Esophagus (tissue), 2 donors: Measurements from ENCODE around the gene LDLRAD4. TPM values are rescaled to one million over a fixed set of nuclear protein-coding genes. Genes with fewer than 3 reads are reported as not detected.

Source experiments
- H3K27ac ChIP-seq, 2 donors: one replicate each; pipeline ENCODE4 v1.5.1; 2013; ENCODE audit warnings: low read depth in 2 of 2, mild to moderate bottlenecking in 2 of 2, inconsistent platforms in 1 of 2, low read length in 1 of 2, moderate library complexity in 1 of 2
- H3K27me3 ChIP-seq, 2 donors: one replicate each; pipeline ENCODE4 v1.6.1; 2013; ENCODE audit warnings: low read length in 2 of 2, control low read depth in 1 of 2, mild to moderate bottlenecking in 1 of 2; ENCODE audit not compliant: insufficient read depth in 2 of 2, control insufficient read depth in 1 of 2
- H3K36me3 ChIP-seq, 2 donors: one replicate each; pipeline ENCODE4 v1.6.1; 2013; ENCODE audit warnings: low read length in 1 of 2; ENCODE audit not compliant: control insufficient read depth in 2 of 2, insufficient read depth in 2 of 2
- H3K4me1 ChIP-seq, 2 donors: one replicate each; pipeline ENCODE4 v1.6.1; 2013; ENCODE audit warnings: low read length in 1 of 2; ENCODE audit not compliant: control insufficient read depth in 2 of 2, insufficient read depth in 2 of 2
- H3K4me3 ChIP-seq, 2 donors: one replicate each; pipeline ENCODE4 v1.5.1; 2013; ENCODE audit warnings: low read length in 2 of 2, mild to moderate bottlenecking in 2 of 2, low read depth in 1 of 2, moderate library complexity in 1 of 2
- H3K9me3 ChIP-seq, 2 donors: one replicate each; pipeline ENCODE4 v1.6.1; 2013; ENCODE audit warnings: mild to moderate bottlenecking in 2 of 2, low read depth in 1 of 2, low read length in 1 of 2, moderate library complexity in 1 of 2; ENCODE audit not compliant: control insufficient read depth in 2 of 2, insufficient read depth in 1 of 2
- WGBS, 2 donors: extraction: QIAGEN DNeasy Blood & Tissue Kit; methylation state at CpG; one replicate each; pipeline ENCODE4 v1.1.7; 2013; 5-methylcytosine and 5-hydroxymethylcytosine counted together
- polyA plus RNA-seq, 2 donors: library from polyadenylated mRNA; stranded (reverse); fragments of 200-250 nt; gene quantifications; one replicate each; pipeline ENCODE4 v1.2.3, GENCODE V29; 2013
- donor health status: healthy with polysubstance abuse.
- donor health status: Bipolar disorder and iron deficiency.

The LDLRAD4 gene
- polyA plus RNA-seq, 2 donors = 0.79 to 0.99 TPM

DNA sequence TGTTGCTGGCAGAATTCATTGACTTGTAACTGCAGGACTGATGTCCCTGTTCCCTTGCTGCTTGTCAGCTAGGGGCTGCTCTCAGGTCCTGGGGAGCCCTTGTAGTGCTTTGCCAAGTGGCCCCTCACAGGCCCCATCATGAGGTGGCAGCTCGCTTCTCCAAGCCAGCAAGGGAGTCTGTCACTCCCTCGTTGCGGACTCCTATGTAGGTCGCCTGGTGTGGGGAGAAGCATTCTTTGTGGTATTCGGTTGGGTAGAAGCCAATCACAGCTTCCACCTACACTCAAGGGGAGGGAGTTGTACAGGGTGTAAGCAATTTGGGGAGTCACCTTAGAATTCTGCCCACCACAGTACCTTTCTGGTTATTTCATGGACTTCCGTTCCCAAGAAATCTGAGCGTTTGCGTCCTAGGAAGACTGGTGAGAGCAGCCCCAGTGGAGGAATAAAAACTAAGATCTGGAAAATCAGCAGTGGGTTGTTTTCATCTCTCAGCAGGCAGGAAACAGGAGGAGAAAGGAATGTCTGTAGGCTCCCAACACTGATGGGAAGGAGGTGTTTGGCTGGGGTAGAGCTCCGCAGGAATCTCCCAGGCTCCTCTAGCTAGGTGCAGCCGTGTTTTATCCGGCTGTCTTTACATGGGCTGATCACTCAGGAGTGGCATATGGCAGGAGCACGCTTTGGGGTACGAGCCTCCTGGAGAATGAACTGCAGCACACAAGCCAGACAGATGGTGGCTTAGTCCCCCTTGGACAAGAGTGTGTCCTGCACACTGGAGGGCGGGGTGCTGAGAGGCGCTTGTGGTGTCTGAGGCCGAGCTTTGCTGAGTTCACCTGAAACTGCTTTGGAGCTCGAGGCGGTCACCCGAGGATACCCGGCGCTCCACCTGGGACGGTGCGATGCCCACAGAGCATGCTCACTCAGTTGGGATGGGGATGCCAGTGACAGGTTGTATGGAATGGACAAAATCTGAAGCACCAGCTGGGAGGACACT lies 58.3 kb downstream of the LDLRAD4 start:
- Histone ChIP-seq H3K4me3 (no peak overlapping the region), H3K27me3 (no peaks in the 10 kb centered on the region), H3K4me1 (peaks cover 2 to 3% of the 10 kb centered on the region in 2 donors), H3K36me3 (no peaks in the 10 kb centered on the region), H3K27ac (no peak overlapping the region), H3K9me3 (no peaks in the 10 kb centered on the region)
- WGBS, 2 donors = 82 to 86% methylated on average over 23 of the region's 23 CpGs

- Histone ChIP-seq H3K27me3 (no peaks in the 10 kb centered on the region), H3K36me3 (no peaks in the 10 kb centered on the region), H3K4me3 (no peak overlapping the region), H3K27ac (no peak overlapping the region), H3K4me1 (peaks cover 0 to 2% of the 10 kb centered on the region in 2 donors), H3K9me3 (no peaks in the 10 kb centered on the region)
- 89 to 91% methylated on average over 10 of the region's 10 CpGs for WGBS, 2 donors
Observed at GRCh38 chr18:13278062-13278630, 59.6 kb downstream of the LDLRAD4 start.

DNA sequence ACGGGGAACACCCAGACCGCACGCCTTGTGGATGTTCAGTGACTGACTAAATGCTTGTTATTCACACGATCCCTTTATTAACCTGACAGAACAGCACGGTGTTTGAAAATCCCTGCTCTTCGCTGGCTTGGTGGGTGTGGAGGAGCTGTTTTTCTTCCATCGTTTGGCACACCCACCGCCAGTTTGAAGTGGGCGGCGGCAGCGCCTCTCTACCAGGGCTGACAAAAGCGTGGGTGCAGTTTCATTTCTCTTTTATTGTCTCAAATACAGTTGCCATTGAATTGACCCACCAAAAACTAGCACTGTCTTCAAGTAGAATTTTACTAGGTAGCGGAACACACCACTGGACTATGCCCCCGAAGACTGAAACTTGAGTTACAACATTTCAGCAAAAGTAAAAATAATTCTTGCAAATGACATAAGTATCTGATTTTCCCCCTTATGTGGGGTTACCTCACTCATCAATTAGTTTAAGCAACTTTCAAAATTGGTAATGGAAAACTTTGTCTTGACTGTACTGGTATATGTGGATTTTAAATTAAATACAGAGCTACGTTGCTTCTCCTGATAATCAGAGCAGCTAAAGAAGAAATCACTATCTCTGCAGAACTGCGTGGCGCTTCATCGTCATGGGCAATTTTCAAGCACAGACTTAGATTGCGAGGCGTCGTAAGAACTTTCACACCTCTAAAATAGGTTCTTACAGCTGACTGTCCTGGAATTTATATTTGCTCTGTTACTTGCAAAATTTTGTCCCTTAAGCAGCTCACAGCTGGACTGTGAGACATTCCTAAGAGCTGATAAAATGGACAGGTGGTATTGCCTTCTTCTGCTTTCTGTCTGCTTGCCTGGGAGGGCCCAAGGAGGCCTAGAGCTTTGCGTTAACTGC lies 60.9 kb downstream of the LDLRAD4 start:
- no peak overlapping the region for H3K27ac ChIP-seq
- WGBS, 2 donors = 79% methylated on average over 22 of the region's 22 CpGs

GRCh38 chr18:13280070-13280795 lies 61.7 kb downstream of the LDLRAD4 start:
- Histone ChIP-seq H3K4me1 (peaks cover 0 to 2% of the 10 kb centered on the region in 2 donors), H3K27ac (no peak overlapping the region), H3K36me3 (no peaks in the 10 kb centered on the region), H3K4me3 (no peak overlapping the region), H3K9me3 (no peaks in the 10 kb centered on the region), H3K27me3 (no peaks in the 10 kb centered on the region)
- 66 to 68% methylated on average over 11 of the region's 11 CpGs for WGBS, 2 donors

More for the DNA sequence above, 60.9 kb downstream of the LDLRAD4 start:
- Histone ChIP-seq H3K36me3 (no peaks in the 10 kb centered on the region), H3K9me3 (no peaks in the 10 kb centered on the region), H3K4me3 (no peak overlapping the region), H3K4me1 (peaks cover 0 to 2% of the 10 kb centered on the region in 2 donors), H3K27me3 (no peaks in the 10 kb centered on the region)

GRCh38 chr18:13281406-13281805 lies 62.8 kb downstream of the LDLRAD4 start:
- H3K9me3 ChIP-seq = no peaks in the 10 kb centered on the region
- 75 to 85% methylated on average over 2 of the region's 2 CpGs for WGBS, 2 donors
- no peak overlapping the region for H3K4me3 ChIP-seq
- H3K27ac ChIP-seq = no peak overlapping the region
- H3K36me3 ChIP-seq = no peaks in the 10 kb centered on the region
- peaks cover 0 to 2% of the 10 kb centered on the region in 2 donors for H3K4me1 ChIP-seq
- H3K27me3 ChIP-seq = no peaks in the 10 kb centered on the region

GRCh38 chr18:13283746-13284145 lies 65.2 kb downstream of the LDLRAD4 start:
- H3K4me3 ChIP-seq = no peak overlapping the region
- H3K27me3 ChIP-seq = no peaks in the 10 kb centered on the region
- WGBS, 2 donors = 79 to 87% methylated on average over 7 of the region's 7 CpGs
- no peaks in the 10 kb centered on the region for H3K36me3 ChIP-seq
- no peaks in the 10 kb centered on the region for H3K9me3 ChIP-seq
- no peak overlapping the region for H3K27ac ChIP-seq
- no peaks in the 10 kb centered on the region for H3K4me1 ChIP-seq

GRCh38 chr18:13284330-13285027 lies 65.9 kb downstream of the LDLRAD4 start:
- Histone ChIP-seq H3K27me3 (no peaks in the 10 kb centered on the region), H3K4me1 (no peaks in the 10 kb centered on the region), H3K36me3 (no peaks in the 10 kb centered on the region), H3K9me3 (no peaks in the 10 kb centered on the region), H3K27ac (no peak overlapping the region), H3K4me3 (no peak overlapping the region)
- WGBS, 2 donors = 68 to 74% methylated on average over 22 of the region's 22 CpGs

DNA sequence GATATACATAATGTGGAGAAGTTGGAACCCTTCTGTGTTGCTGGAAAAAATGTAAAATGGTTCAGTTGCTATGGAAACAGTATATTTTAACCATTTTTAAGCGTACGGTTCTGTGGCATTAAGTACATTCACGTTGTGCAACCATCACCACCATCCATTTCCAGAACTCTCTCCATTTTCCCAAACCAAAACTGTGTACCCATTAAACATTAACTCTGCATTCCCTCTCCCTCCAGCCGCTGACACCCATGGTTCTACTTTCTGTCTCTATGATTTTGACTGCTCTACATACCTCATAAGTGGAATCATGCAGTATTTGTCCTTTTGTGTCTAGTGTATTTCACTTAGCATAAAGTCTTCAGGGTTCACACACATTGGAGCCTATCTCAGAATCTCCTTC lies 67.3 kb downstream of the LDLRAD4 start:
- Histone ChIP-seq H3K9me3 (no peaks in the 10 kb centered on the region), H3K4me3 (no peak overlapping the region), H3K27me3 (no peaks in the 10 kb centered on the region), H3K27ac (no peak overlapping the region), H3K4me1 (no peaks in the 10 kb centered on the region), H3K36me3 (no peaks in the 10 kb centered on the region)
- WGBS, 2 donors = 89 to 90% methylated on average over 4 of the region's 4 CpGs
